RWPE1 (cell line): ENCODE results near the gene FGF2.

Experiments
- CTCF ChIA-PET: fragments of 350-600 bp; sonication (Branson Sonifier 250); formaldehyde crosslinking; extraction: SDS; loops from one replicate; lab custom pipeline; 2021; lab: Yijun Ruan, JAX
- POLR2A ChIA-PET: fragments of 400-600 bp; formaldehyde crosslinking; extraction: SDS; loops from one replicate; lab custom pipeline; 2020; ENCODE audit warnings: antibody characterized with exemption; ENCODE audit not compliant: low non-redundant PET; lab: Yijun Ruan, JAX
- DNase-seq: peaks from one replicate; pipeline ENCODE4 v3.0.0; 2012; ENCODE audit warnings: low spot score
- H3K27ac ChIP-seq: fragments of 450-650 bp; 2 replicates; pipeline ENCODE4 v1.5.1; 2017
- CTCF ChIP-seq: fragments of 450-650 bp; conservative IDR thresholded peaks from 2 replicates; pipeline ENCODE4 v1.5.1; 2017; ENCODE audit warnings: low read depth, mild to moderate bottlenecking

FGF2 gene

GRCh38 chr4:122851568-122851967 lies 24.9 kb downstream of the FGF2 start:
- no peak overlapping the region for H3K27ac ChIP-seq
- ChIA-PET POLR2A (no interaction called here), CTCF (no interaction called here)
- DNase-seq: no peak
- TF ChIP-seq CTCF: no peak

GRCh38 chr4:122854447-122855352 lies 28.1 kb downstream of the FGF2 start:
- no peak for DNase-seq
- ChIA-PET POLR2A (no interaction called here), CTCF (interaction anchor here (1.4 kb wide), 1 partner anchor 22 kb away, joined by 3 read pairs; no protein-coding TSS in a partner anchor)
- no peak for TF ChIP-seq CTCF
- H3K27ac ChIP-seq: peak overlapping the region; percentile 59

GRCh38 chr4:122855353-122855890 lies 28.8 kb downstream of the FGF2 start:
- no peak for DNase-seq
- CTCF ChIA-PET: interaction anchor here (1.4 kb wide), 1 partner anchor 23 kb away, joined by 3 read pairs; no protein-coding TSS in a partner anchor
- TF ChIP-seq CTCF: no peak
- no peak overlapping the region for H3K27ac ChIP-seq
- POLR2A ChIA-PET: no interaction called here

- no peak overlapping the region for H3K27ac ChIP-seq
- TF ChIP-seq CTCF: no peak
- ChIA-PET POLR2A (no interaction called here), CTCF (no interaction called here)
- no peak for DNase-seq
Observed at GRCh38 chr4:122857160-122857559, 30.5 kb downstream of the FGF2 start.

GRCh38 chr4:122858705-122859104 lies 32.1 kb downstream of the FGF2 start:
- no peak overlapping the region for H3K27ac ChIP-seq
- no peak for DNase-seq
- ChIA-PET POLR2A (no interaction called here), CTCF (no interaction called here)
- TF ChIP-seq CTCF: no peak

- DNase-seq: no peak
- CTCF ChIA-PET: no interaction called here
- H3K27ac ChIP-seq: no peak overlapping the region
- no peak for TF ChIP-seq CTCF
- POLR2A ChIA-PET: no interaction called here
Observed at GRCh38 chr4:122861172-122861943, 34.7 kb downstream of the FGF2 start.
